ENCODE measurements around the gene CNTF. TPM values are rescaled to one million over a fixed set of nuclear protein-coding genes. Genes with fewer than 3 reads are reported as not detected.

CNTF gene
- total and polyA plus RNA-seq, 2 of the 4 experiments (the other 2 are of a cell fraction), result 1.2 to 2.3 TPM

DNA sequence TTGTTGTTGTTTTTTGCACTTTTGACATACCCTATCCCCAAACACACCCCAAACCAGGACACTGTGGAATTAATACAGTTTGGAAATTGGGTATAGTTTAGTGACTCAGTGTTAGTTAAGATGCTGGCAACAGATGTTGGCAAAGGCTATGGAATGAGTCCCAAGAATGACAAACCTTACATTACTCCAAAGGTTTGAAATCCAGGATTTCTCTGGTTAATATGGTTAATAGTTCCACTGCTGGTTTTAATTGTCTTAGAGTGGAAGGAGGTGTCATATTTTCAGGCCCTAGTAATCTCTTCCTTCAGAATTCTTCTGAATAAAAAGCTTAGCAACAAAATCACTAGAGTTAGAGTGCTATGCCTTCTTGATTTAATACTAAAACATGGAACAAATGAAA lies 47.6 kb upstream of the CNTF start:
- dilution Hi-C loops (cut with HindIII; ENCODE audit: low sequenced_read_pairs, unreplicated experiment), result no loop called here
- peak overlapping the region; percentile 2; the same call in 1 of the 2 replicates for H4K91ac ChIP-seq (ENCODE audit: insufficient read depth, low read depth, low read length)
- H2AK5ac ChIP-seq (ENCODE audit: low read depth, low read length), result no peak overlapping the region
- H3K18ac ChIP-seq (ENCODE audit: low read depth, low read length), result no peak overlapping the region; the same call in 1 of the 2 replicates
- peak; percentile 61 for DNase-seq
- peak overlapping the region; percentile 98; the same call in 2 of the 3 replicates for H2BK15ac ChIP-seq (ENCODE audit: low read depth, low read length)
- no peak for TF ChIP-seq MAFK (IDR thresholded peaks at IDR 0.05; ENCODE audit: low read depth, low read length)
- H3K27ac ChIP-seq (ENCODE audit: insufficient read depth, low read length), result peak overlapping the region; percentile 64; the same call in 1 of the 2 replicates
- no peaks in the 10 kb centered on the region for H3K9me3 ChIP-seq (ENCODE audit: control insufficient read depth, insufficient read depth, low read length)
- H3K27me3 ChIP-seq (ENCODE audit: control insufficient read depth, insufficient read depth, low read length), result no peaks in the 10 kb centered on the region
- H2BK20ac ChIP-seq (ENCODE audit: low read depth, low read length), result peak overlapping the region; percentile 67; the same call in 1 of the 2 replicates
- H3K9me1 ChIP-seq (ENCODE audit: insufficient read depth, low read length), result peaks cover 5% of the 10 kb centered on the region
- intact Hi-C loops (cut with micrococcal nuclease), result loop anchor here (5.0 to 10.0 kb wide), 3 partner anchors 327 to 980 kb away; partner anchors contain the start of gene FAM111A
- H3K4ac ChIP-seq (ENCODE audit: low read depth, low read length), result peak overlapping the region; percentile 91; the same call in 1 of the 2 replicates
- no peak for ATAC-seq (ENCODE audit: low read depth)
- no TSS peak for BruUV-seq (replicated peaks)
- H2AFZ ChIP-seq (replicated peaks; ENCODE audit: low read length, poor library complexity), result no peak overlapping the region
- H3K9ac ChIP-seq (ENCODE audit: low read depth, low read length), result no peak overlapping the region
- H3K36me3 ChIP-seq (ENCODE audit: control insufficient read depth, insufficient read depth, low read length), result no peaks in the 10 kb centered on the region
- no peak overlapping the region for H3K4me3 ChIP-seq (ENCODE audit: insufficient read depth, low read depth, low read length)
- H2BK120ac ChIP-seq (ENCODE audit: low read depth, low read length), result peak overlapping the region; percentile 94
- peak overlapping the region; percentile 80 to 93; a peak in 3 of 4 replicates for H4K8ac ChIP-seq (ENCODE audit: low read depth in 2 of 2, low read length in 2 of 2)
- POLR2A ChIA-PET (ENCODE audit: unreplicated experiment), result no interaction called here
- peaks cover 8 to 31% of the 10 kb centered on the region in 2 experiments; a peak in 3 of 4 replicates for H3K79me1 ChIP-seq (ENCODE audit: low read depth in 1 of 2, low read length in 2 of 2)
- peak overlapping the region; percentile 94 for H2BK5ac ChIP-seq (ENCODE audit: low read depth, low read length, poor library complexity, severe bottlenecking)
- H2AK9ac ChIP-seq (replicated peaks; ENCODE audit: low read depth, low read length, poor library complexity), result no peak overlapping the region
- CTCF ChIA-PET, result no interaction called here
- H3K4me1 ChIP-seq (ENCODE audit: control insufficient read depth, insufficient read depth, low read length), result peaks cover 15% of the 10 kb centered on the region
- in situ Hi-C loops (cut with MboI; ENCODE audit: low sequenced_read_pairs), result loop anchor here (5.0 to 25.0 kb wide), 4 partner anchors 52 to 987 kb away; no protein-coding TSS in a partner anchor
- H3K23ac ChIP-seq (ENCODE audit: low read depth, low read length), result peak overlapping the region; percentile 74; the same call in 1 of the 2 replicates
- peaks cover 4% of the 10 kb centered on the region for H4K20me1 ChIP-seq (ENCODE audit: insufficient read depth, low read length)
- peak overlapping the region; percentile 69 for H3K14ac ChIP-seq (replicated peaks; ENCODE audit: low read depth, low read length)
- H3K4me2 ChIP-seq (ENCODE audit: low read depth, low read length), result peak overlapping the region; percentile 48; the same call in 1 of the 2 replicates
- H3K56ac ChIP-seq (ENCODE audit: extremely low read depth, insufficient read depth, low read length), result no peak overlapping the region
- no peak overlapping the region; the same call in 1 of the 2 replicates for H4K5ac ChIP-seq (ENCODE audit: low read depth, low read length)
